OCI-LY3 (cell line): Measurements from ENCODE around the gene LY6G6C.

Source experiments
- EZH2phosphoT487 ChIP-seq: fragments of 200-600 bp; shearing (Covaris generic); IDR thresholded peaks from 2 replicates; pipeline ENCODE4 v1.6.1; 2018; ENCODE audit warnings: antibody characterized with exemption, mixed run types, low read depth
- TF ChIP-seq, protein P1 (sequence below): fragments of 200-600, 300-600 bp; sonication (generic); IDR thresholded peaks from 2 replicates; pipeline ENCODE4 v1.5.1; 2014; ENCODE audit warnings: antibody characterized with exemption, low read length, low read depth

DNA sequence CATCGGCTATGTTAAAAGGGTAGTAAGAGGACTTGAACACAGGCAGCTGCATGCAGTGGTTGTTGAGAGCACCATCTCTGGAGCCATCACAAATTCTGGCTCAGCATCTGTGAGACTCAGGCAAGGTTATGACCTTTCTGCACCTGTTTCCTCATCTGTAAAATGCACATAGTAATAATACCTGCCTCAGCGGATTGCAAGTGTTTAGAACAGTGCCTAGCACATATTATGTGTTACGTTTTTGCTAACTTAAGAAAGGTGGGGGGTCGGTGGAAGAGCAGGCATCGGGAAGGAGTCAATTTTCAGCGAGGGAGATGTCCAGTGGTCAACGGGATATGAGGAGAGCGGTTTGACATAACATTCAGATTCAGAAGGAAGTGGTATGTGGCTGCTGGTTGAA, 43.6 kb downstream of the LY6G6C start:
- TF ChIP-seq, protein P1, sequence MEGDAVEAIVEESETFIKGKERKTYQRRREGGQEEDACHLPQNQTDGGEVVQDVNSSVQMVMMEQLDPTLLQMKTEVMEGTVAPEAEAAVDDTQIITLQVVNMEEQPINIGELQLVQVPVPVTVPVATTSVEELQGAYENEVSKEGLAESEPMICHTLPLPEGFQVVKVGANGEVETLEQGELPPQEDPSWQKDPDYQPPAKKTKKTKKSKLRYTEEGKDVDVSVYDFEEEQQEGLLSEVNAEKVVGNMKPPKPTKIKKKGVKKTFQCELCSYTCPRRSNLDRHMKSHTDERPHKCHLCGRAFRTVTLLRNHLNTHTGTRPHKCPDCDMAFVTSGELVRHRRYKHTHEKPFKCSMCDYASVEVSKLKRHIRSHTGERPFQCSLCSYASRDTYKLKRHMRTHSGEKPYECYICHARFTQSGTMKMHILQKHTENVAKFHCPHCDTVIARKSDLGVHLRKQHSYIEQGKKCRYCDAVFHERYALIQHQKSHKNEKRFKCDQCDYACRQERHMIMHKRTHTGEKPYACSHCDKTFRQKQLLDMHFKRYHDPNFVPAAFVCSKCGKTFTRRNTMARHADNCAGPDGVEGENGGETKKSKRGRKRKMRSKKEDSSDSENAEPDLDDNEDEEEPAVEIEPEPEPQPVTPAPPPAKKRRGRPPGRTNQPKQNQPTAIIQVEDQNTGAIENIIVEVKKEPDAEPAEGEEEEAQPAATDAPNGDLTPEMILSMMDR = no peak
- no peak for TF ChIP-seq EZH2phosphoT487
